ENCODE measurements around the gene TIRAP. TPM values are rescaled to one million over a fixed set of nuclear protein-coding genes. Genes with fewer than 3 reads are reported as not detected.

Gene TIRAP
- total RNA-seq, 1 donor from 2014 or later: 6.0 TPM

- peaks cover 14% of the 10 kb centered on the region for H3K4me1 ChIP-seq
- no peaks in the 10 kb centered on the region for H3K9me3 ChIP-seq (replicated peaks)
- no peak overlapping the region for H3K4me3 ChIP-seq
- DNase-seq: no peak
- H3K27ac ChIP-seq (replicated peaks): no peak overlapping the region
- intact Hi-C loops (cut with micrococcal nuclease): no loop called here
- peaks cover 55% of the 10 kb centered on the region for H3K36me3 ChIP-seq
- no peaks in the 10 kb centered on the region for H3K27me3 ChIP-seq (ENCODE audit: low read depth)
- no peak for TF ChIP-seq CTCF (IDR thresholded peaks at IDR 0.05; ENCODE audit: borderline replicate concordance)
Measured at GRCh38 chr11:126256216-126256615, 26.7 kb upstream of the TIRAP start.

DNA sequence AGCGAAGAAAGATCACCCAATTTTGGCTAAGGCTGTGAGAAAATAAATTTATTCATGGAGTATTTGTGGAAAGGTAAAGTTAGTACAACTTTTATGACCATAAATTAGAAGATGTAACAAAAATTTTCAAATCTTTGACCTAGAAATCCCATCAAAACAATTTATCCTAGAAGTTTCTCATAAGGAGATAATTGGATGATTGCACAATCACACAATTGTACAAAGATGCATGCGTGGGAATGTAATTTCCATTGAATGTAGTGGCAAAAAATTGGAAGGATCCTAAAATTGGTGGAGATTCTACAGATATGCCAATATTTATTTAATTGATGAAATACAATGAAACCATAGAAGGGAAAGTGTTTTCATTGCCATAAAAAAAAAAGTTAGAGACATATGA is 25.7 kb upstream of the TIRAP start:
- no peak overlapping the region for H3K27ac ChIP-seq (replicated peaks)
- intact Hi-C loops (cut with micrococcal nuclease): no loop called here

DNA sequence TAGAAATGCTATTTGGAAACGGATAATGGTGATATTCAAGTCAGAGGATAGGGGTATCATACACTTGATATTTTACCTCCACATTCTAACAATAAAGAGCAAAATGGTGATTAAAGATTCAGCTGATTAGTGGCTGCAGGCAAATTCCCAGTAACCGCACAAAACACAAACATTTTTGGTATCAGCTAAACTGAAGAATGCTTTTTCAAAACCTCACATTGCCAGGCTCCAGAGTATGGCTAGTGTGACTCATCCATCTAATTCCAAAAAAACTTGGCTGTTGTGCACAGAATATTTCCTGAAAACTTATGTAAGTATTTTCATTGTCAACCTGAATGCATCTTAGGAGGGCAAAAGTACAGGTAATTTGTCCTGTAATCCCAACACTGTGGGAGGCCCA is 25.1 kb upstream of the TIRAP start:
- intact Hi-C loops (cut with micrococcal nuclease): no loop called here
- H3K36me3 ChIP-seq: peaks cover 64% of the 10 kb centered on the region

More for the DNA sequence above, 25.7 kb upstream of the TIRAP start:
- no peak for TF ChIP-seq CTCF (IDR thresholded peaks at IDR 0.05; ENCODE audit: borderline replicate concordance)
- Histone ChIP-seq H3K9me3 (replicated peaks) (no peaks in the 10 kb centered on the region), H3K27me3 (ENCODE audit: low read depth) (no peaks in the 10 kb centered on the region), H3K36me3 (peaks cover 57% of the 10 kb centered on the region), H3K4me3 (no peak overlapping the region), H3K4me1 (peaks cover 14% of the 10 kb centered on the region)
- no peak for DNase-seq

GRCh38 chr11:126262216-126262615 is 20.7 kb upstream of the TIRAP start:
- intact Hi-C loops (cut with micrococcal nuclease): no loop called here
- TF ChIP-seq CTCF (IDR thresholded peaks at IDR 0.05; ENCODE audit: borderline replicate concordance): no peak

More for the DNA sequence above, 25.1 kb upstream of the TIRAP start:
- DNase-seq: no peak
- Histone ChIP-seq H3K27ac (replicated peaks) (no peak overlapping the region), H3K4me1 (peaks cover 14% of the 10 kb centered on the region), H3K9me3 (replicated peaks) (no peaks in the 10 kb centered on the region), H3K4me3 (no peak overlapping the region), H3K27me3 (ENCODE audit: low read depth) (no peaks in the 10 kb centered on the region)
- TF ChIP-seq CTCF (IDR thresholded peaks at IDR 0.05; ENCODE audit: borderline replicate concordance): no peak

GRCh38 chr11:126263489-126263888 is 19.4 kb upstream of the TIRAP start:
- no peak for TF ChIP-seq CTCF (IDR thresholded peaks at IDR 0.05; ENCODE audit: borderline replicate concordance)
- DNase-seq: no peak
- Histone ChIP-seq H3K27me3 (ENCODE audit: low read depth) (no peaks in the 10 kb centered on the region), H3K27ac (replicated peaks) (no peak overlapping the region), H3K4me1 (peaks cover 20% of the 10 kb centered on the region), H3K36me3 (peaks cover 71% of the 10 kb centered on the region), H3K9me3 (replicated peaks) (no peaks in the 10 kb centered on the region), H3K4me3 (no peak overlapping the region)
- intact Hi-C loops (cut with micrococcal nuclease): no loop called here

More at GRCh38 chr11:126262216-126262615, 20.7 kb upstream of the TIRAP start:
- H3K27me3 ChIP-seq (ENCODE audit: low read depth): no peaks in the 10 kb centered on the region
- H3K4me1 ChIP-seq: peaks cover 7% of the 10 kb centered on the region
- no peaks in the 10 kb centered on the region for H3K9me3 ChIP-seq (replicated peaks)
- peaks cover 77% of the 10 kb centered on the region for H3K36me3 ChIP-seq
- DNase-seq: no peak
- no peak overlapping the region for H3K27ac ChIP-seq (replicated peaks)
- H3K4me3 ChIP-seq: no peak overlapping the region

Measured in left ventricle myocardium inferior (tissue), 1 donor.